Right lobe of liver (tissue), 6 donors: Measurements from ENCODE around the gene C6orf15. TPM values are rescaled to one million over a fixed set of nuclear protein-coding genes. Genes with fewer than 3 reads are reported as not detected.

Source experiments
- ATAC-seq, 4 donors: fragments of 200-7000 bp; cut with Tn5 transposase; one replicate each; pipeline ENCODE4 v1.9.1; 2020; ENCODE audit warnings: mild to moderate bottlenecking in 4 of 4, moderate library complexity in 4 of 4
- DNase-seq, 3 donors: peaks; one replicate each; pipeline ENCODE4 v3.0.0-alpha.2; 2020
- H3K27ac ChIP-seq, 3 donors: fragments of 200-600 bp; one replicate each; pipeline ENCODE4 v1.8.0; 2022
- H3K27me3 ChIP-seq, 2 donors: fragments of 200-600 bp; one replicate each; pipeline ENCODE4 v1.8.0; 2022
- H3K36me3 ChIP-seq, 4 donors: fragments of 200-600 bp; sonication (generic) in 1 of 4; one replicate each; pipeline versions ENCODE4 v1.5.1 to v1.8.0; 2017 to 2022; ENCODE audit warnings: control low read depth in 1 of 4
- H3K4me1 ChIP-seq, 4 donors: fragments of 200-600 bp; sonication (generic) in 1 of 4; one replicate each; pipeline versions ENCODE4 v1.5.1 to v1.8.0; 2017 to 2022; ENCODE audit warnings: control low read depth in 1 of 4
- H3K4me3 ChIP-seq, 3 donors: fragments of 200-600 bp; one replicate each; pipeline ENCODE4 v1.8.0; 2022
- H3K9me3 ChIP-seq, 4 donors: fragments of 200-600 bp; sonication (generic) in 1 of 4; one replicate each; pipeline versions ENCODE4 v1.5.1 to v1.8.0; 2017 to 2022; ENCODE audit warnings: control low read depth in 1 of 4
- POLR2A ChIP-seq: fragments of 450-650 bp; IDR thresholded peaks from one replicate; pipeline ENCODE4 v1.6.1; 2017; ENCODE audit warnings: antibody characterized with exemption, mild to moderate bottlenecking
- whole genome bisulfite sequencing: methylation state at CpG from one replicate; pipeline ENCODE4 v1.1.6; 2018; ENCODE audit warnings: low coverage, low lambda C conversion rate; ENCODE audit not compliant: insufficient coverage; ENCODE audit errors: missing lambda C conversion rate; 5-methylcytosine and 5-hydroxymethylcytosine counted together
- intact Hi-C, 2 donors: fragments of 100-400 bp; cut with DNase I; formaldehyde crosslinking; loops; one replicate each; pipeline versions ENCODE4 v1.11.2 to v1.14.1; 2022
- small RNA-seq, 2 experiments: library from RNA; depleted of rRNA; stranded (forward); fragments of <200 nt; gene quantifications; one replicate each; pipeline ENCODE3, GENCODE V24; 2016
- total RNA-seq, 6 experiments: library from RNA; depleted of rRNA in 2 of 6; stranded (reverse); fragments of >200 nt in 2 of 6; fragmentation: NEBNext Ultra II Directional in 3 of 6; extraction: Animal tissue kit (Norgen Biotek cat#: 25700) in 3 of 6; gene quantifications; one replicate each; pipeline versions ENCODE4 v1.1.0 to v1.2.4, GENCODE V29; 2016 to 2023
- TF ChIP-seq, protein P1 (sequence below), 4 donors: fragments of 200-600 bp in 3 of 4; fragments of 450-650 bp in 1 of 4; IDR thresholded peaks; one replicate each; pipeline versions ENCODE4 v1.5.1 to v1.8.0; 2016 to 2022; ENCODE audit warnings: antibody characterized with exemption in 4 of 4, mild to moderate bottlenecking in 2 of 4
- donor health status: DM: no; HTN: yes; CAD: no.
- donor health status: DM: no; HTN: no; CAD: no.
- donor health status: DM: no; HTN: no; CAD: no.
- donor health status: DM: no; HTN: yes; CAD: no.
- donor health status: DM: no; HTN: yes; CAD: no.

The C6orf15 gene
- total RNA-seq, 6 experiments from 2014 or later = not detected

DNA sequence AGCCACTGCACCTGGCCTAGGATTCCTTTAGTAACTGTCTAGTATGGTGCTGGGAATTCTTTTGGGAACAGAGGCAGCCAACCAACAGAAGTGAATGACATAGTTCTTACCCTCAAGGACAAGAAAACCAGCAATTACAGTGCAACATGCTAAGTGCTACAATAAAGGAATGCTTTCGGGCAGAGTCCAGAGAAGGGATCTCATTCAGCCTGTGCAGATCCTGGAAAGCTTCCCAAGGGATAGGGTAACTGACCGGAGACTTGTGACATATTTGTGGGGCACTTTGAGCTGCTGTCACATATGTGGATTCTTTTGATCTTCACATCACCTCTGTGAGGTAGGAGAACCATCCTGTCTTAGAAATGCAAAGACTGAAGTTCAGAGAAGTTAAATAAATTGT is 46.8 kb downstream of the C6orf15 start:
- 17% methylated on average over 1 of the region's 2 CpGs for WGBS
- DNase-seq (no peak), ATAC-seq (no peak)
- TF ChIP-seq, protein P1, sequence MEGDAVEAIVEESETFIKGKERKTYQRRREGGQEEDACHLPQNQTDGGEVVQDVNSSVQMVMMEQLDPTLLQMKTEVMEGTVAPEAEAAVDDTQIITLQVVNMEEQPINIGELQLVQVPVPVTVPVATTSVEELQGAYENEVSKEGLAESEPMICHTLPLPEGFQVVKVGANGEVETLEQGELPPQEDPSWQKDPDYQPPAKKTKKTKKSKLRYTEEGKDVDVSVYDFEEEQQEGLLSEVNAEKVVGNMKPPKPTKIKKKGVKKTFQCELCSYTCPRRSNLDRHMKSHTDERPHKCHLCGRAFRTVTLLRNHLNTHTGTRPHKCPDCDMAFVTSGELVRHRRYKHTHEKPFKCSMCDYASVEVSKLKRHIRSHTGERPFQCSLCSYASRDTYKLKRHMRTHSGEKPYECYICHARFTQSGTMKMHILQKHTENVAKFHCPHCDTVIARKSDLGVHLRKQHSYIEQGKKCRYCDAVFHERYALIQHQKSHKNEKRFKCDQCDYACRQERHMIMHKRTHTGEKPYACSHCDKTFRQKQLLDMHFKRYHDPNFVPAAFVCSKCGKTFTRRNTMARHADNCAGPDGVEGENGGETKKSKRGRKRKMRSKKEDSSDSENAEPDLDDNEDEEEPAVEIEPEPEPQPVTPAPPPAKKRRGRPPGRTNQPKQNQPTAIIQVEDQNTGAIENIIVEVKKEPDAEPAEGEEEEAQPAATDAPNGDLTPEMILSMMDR (IDR thresholded peaks at IDR 0.05) = no peak
- H3K27me3 ChIP-seq = no peaks in the 10 kb centered on the region
- intact Hi-C loops = loop anchor here in 1 of 2 donors (10.0 kb wide), 1 partner anchor 231 kb away; no protein-coding TSS in a partner anchor
- H3K36me3 ChIP-seq = no peaks in the 10 kb centered on the region
- no peak overlapping the region for H3K27ac ChIP-seq
- H3K9me3 ChIP-seq = no peaks in the 10 kb centered on the region
- H3K4me3 ChIP-seq = no peak overlapping the region
- no peaks in the 10 kb centered on the region for H3K4me1 ChIP-seq

DNA sequence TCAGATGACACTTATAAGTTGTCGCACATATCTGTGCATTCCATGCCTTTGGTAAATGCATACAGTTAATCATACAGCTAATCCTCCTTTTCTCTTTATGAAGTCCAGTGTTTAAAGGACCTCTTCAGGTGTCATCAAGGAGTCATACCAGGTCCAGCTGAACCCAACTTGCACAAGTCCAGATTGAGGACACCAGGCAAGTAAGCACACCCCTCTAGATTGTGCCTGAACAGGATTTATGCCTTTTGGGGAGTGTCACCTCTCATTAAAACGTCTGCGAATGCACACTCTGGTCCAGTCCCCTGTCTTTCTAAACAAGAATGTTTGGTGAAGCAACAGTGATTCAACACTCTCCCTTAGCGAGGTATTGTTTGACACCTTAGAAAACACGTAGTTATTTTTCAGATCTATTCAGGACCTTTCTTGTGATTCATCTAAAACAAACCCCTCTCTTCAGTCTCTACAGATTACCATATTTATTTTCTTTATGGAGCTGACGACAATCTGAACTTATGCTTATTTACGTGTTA is 48.4 kb downstream of the C6orf15 start:
- Histone ChIP-seq H3K27me3 (no peaks in the 10 kb centered on the region), H3K9me3 (no peaks in the 10 kb centered on the region), H3K36me3 (no peaks in the 10 kb centered on the region), H3K27ac (no peak overlapping the region), H3K4me3 (no peak overlapping the region), H3K4me1 (no peaks in the 10 kb centered on the region)
- 63% methylated on average over 5 of the region's 7 CpGs for WGBS
- TF ChIP-seq, protein P1 (IDR thresholded peaks at IDR 0.05) = no peak
- TF ChIP-seq POLR2A = no peak
- DNase-seq = no peak
- ATAC-seq = no peak
- intact Hi-C loops = loop anchor here in 1 of 2 donors (10.0 kb wide), 1 partner anchor 229 kb away; no protein-coding TSS in a partner anchor

Small RNA genes within 50 kb of the gene (small RNA-seq; reads per million reads assigned to genes)
- gene POLR2LP1 (0 reads per million in 2 experiments), gene RNU6-1133P (0 reads per million in 2 experiments)

Other genes starting within 250 kb of the C6orf15 start
- 1 to 10 TPM; 3.2 to 9.9 (median 5.0) TPM for gene DDR1, start 228.1 kb downstream of the C6orf15 start, total RNA-seq
- 10 to 100 TPM in 4 of 6 experiments, 1 to 10 TPM in 2; 3.6 to 21.1 (median 17.3) TPM for gene GTF2H4, start 204.4 kb downstream of the C6orf15 start, total RNA-seq
- gene VARS2, start 198.3 kb downstream of the C6orf15 start, total RNA-seq = 10 to 100 TPM; 21.5 to 36.1 (median 25.9) TPM
- not detected for gene SFTA2, start 180.4 kb downstream of the C6orf15 start, total RNA-seq
- not detected for gene MUCL3, start 171.6 kb downstream of the C6orf15 start, total RNA-seq
- gene MUC21, start 128.9 kb downstream of the C6orf15 start, total RNA-seq = under 1 TPM in 1 of 6 experiments, not detected in 5; 0.11 TPM
- not detected for gene MUC22, start 102.1 kb downstream of the C6orf15 start, total RNA-seq
- gene PSORS1C1, start 2.2 kb upstream of the C6orf15 start, total RNA-seq = under 1 TPM in 2 of 6 experiments, not detected in 4; 0.07 to 0.42 TPM
- not detected for gene CDSN, start 7.9 kb upstream of the C6orf15 start, total RNA-seq
- not detected for gene PSORS1C2, start 26.5 kb upstream of the C6orf15 start, total RNA-seq
- 1 to 10 TPM; 6.0 to 9.1 (median 8.0) TPM for gene CCHCR1, start 45.2 kb upstream of the C6orf15 start, total RNA-seq
- gene TCF19, start 46.0 kb upstream of the C6orf15 start, total RNA-seq = 1 to 10 TPM in 4 of 6 experiments, under 1 TPM in 2; 0.42 to 4.4 (median 1.3) TPM
- gene POU5F1, start 58.1 kb upstream of the C6orf15 start, total RNA-seq = 1 to 10 TPM in 5 of 6 experiments, under 1 TPM in 1; 0.71 to 3.8 (median 2.6) TPM
- gene HLA-C, start 159.5 kb upstream of the C6orf15 start, total RNA-seq = 100 to 1,000 TPM; 245 to 565 (median 439) TPM
- gene HLA-B, start 244.6 kb upstream of the C6orf15 start, total RNA-seq = 1,000 to 10,000 TPM in 1 of 6 experiments, 100 to 1,000 TPM in 5; 232 to 1,122 (median 585) TPM